GM12892 (cell line): ENCODE measurements around the gene TMA16. TPM values are rescaled to one million over a fixed set of nuclear protein-coding genes. Genes with fewer than 3 reads are reported as not detected.
A peak's percentile ranks its signal among the peaks of the same experiment; 100 is the strongest.
"Not testable (repeated sequence)": the region's sequence is repeated elsewhere in the genome, so short reads cannot be mapped to it uniquely, and the experiment has no call there.

Experiments
- DNase-seq: peaks from one replicate; pipeline ENCODE4 v3.0.0; 2011; ENCODE audit not compliant: insufficient read length
- FAIRE-seq: peaks from 2 replicates; lab custom pipeline; 2011; peaks lifted over from hg19 to GRCh38; lab: Jason Lieb, UNC
- POLR2A ChIP-seq: IDR thresholded peaks from 2 replicates; pipeline ENCODE4 v1.6.1; 2011; ENCODE audit warnings: low read depth, low read length, control low read depth
- POLR2AphosphoS5 ChIP-seq: IDR thresholded peaks from 2 replicates; pipeline ENCODE4 v1.6.1; 2011; ENCODE audit warnings: low read depth, low read length, control low read depth
- TAF1 ChIP-seq: IDR thresholded peaks from 2 replicates; pipeline ENCODE4 v1.6.1; 2011; ENCODE audit warnings: low read depth, mild to moderate bottlenecking, control low read depth, low read length, borderline replicate concordance
- polyA plus RNA-seq: library from polyadenylated mRNA; unstranded; fragments of >200 nt; gene quantifications from one replicate; pipeline ENCODE4 v1.2.1, GENCODE V29; 2012; ENCODE audit warnings: missing spikeins, inconsistent platforms; ENCODE audit not compliant: missing spikeins

The TMA16 gene
- 48.1 TPM for polyA plus RNA-seq

- FAIRE-seq (peak; percentile 97), DNase-seq (peak; percentile 73)
- TF ChIP-seq POLR2A, result peak; percentile 92
- TF ChIP-seq POLR2AphosphoS5, result peak; percentile 96
- peak; percentile 98 for TF ChIP-seq TAF1
Measured at GRCh38 chr4:163494360-163495241, at the start of gene TMA16. Gene TMA16, plus strand, starts transcription at chr4:163494690. Its CDS starts 112 bp downstream, at chr4:163494802.

GRCh38 chr4:163447023-163447422, 47.5 kb upstream of the TMA16 start:
- FAIRE-seq, DNase-seq: not testable (repeated sequence)

- no peak for FAIRE-seq
- no peak for DNase-seq
- no peak for TF ChIP-seq POLR2A
- no peak for TF ChIP-seq TAF1
- no peak for TF ChIP-seq POLR2AphosphoS5
Measured at GRCh38 chr4:163447481-163447880, 47.0 kb upstream of the TMA16 start.

GRCh38 chr4:163448540-163449203, 45.8 kb upstream of the TMA16 start:
- FAIRE-seq (no peak), DNase-seq (no peak)
- TF ChIP-seq TAF1, result no peak
- no peak for TF ChIP-seq POLR2A
- no peak for TF ChIP-seq POLR2AphosphoS5

- DNase-seq (no peak), FAIRE-seq (no peak)
- TF ChIP-seq POLR2AphosphoS5, result no peak
- TF ChIP-seq TAF1, result no peak
- TF ChIP-seq POLR2A, result no peak
Measured at GRCh38 chr4:163462556-163462955, 31.9 kb upstream of the TMA16 start.

- TF ChIP-seq POLR2A (no peak), TAF1 (no peak), POLR2AphosphoS5 (no peak)
- FAIRE-seq (no peak), DNase-seq (no peak)
Measured at GRCh38 chr4:163467082-163467770, 27.3 kb upstream of the TMA16 start.

GRCh38 chr4:163470391-163470790, 24.1 kb upstream of the TMA16 start:
- no peak for DNase-seq
- FAIRE-seq, result no peak
- no peak for TF ChIP-seq POLR2A
- no peak for TF ChIP-seq TAF1
- no peak for TF ChIP-seq POLR2AphosphoS5

- DNase-seq, result no peak
- TF ChIP-seq POLR2A (no peak), POLR2AphosphoS5 (no peak), TAF1 (no peak)
- FAIRE-seq, result no peak
Measured at GRCh38 chr4:163473130-163473529, 21.4 kb upstream of the TMA16 start.

GRCh38 chr4:163473576-163473975, 20.9 kb upstream of the TMA16 start, which contains the start of gene TKTL2:
Gene TKTL2, minus strand, starts transcription at chr4:163473754. Its CDS starts 20 bp downstream, at chr4:163473734.
- no peak for FAIRE-seq
- DNase-seq, result no peak
- no peak for TF ChIP-seq POLR2A
- TF ChIP-seq POLR2AphosphoS5, result no peak

GRCh38 chr4:163474027-163474426, 20.5 kb upstream of the TMA16 start:
- DNase-seq, result no peak
- TF ChIP-seq POLR2AphosphoS5 (no peak), POLR2A (no peak), TAF1 (no peak)
- no peak for FAIRE-seq

GRCh38 chr4:163476761-163477438, 17.6 kb upstream of the TMA16 start:
- TF ChIP-seq POLR2AphosphoS5, result no peak
- TF ChIP-seq POLR2A, result no peak
- no peak for TF ChIP-seq TAF1
- FAIRE-seq (no peak), DNase-seq (no peak)
